GM19351 (cell line): ENCODE data around the gene ICAM1.
"Not testable (repeated sequence)": the region's sequence is repeated elsewhere in the genome, so short reads cannot be mapped to it uniquely, and the experiment has no call there.

Experiments used
- ATAC-seq: cut with Tn5 transposase; IDR thresholded peaks from one replicate; pipeline ENCODE4 v1.9.1; 2021; ENCODE audit warnings: mild to moderate bottlenecking, moderate library complexity; ENCODE audit not compliant: unreplicated experiment

The ICAM1 gene

GRCh38 chr19:10270616-10271394, at the start of gene ICAM1:
Gene ICAM1 (plus strand): TSS chr19:10271120. CDS start chr19:10271160, 40 bp downstream.
- peak; percentile 56 for ATAC-seq

GRCh38 chr19:10222201-10222890, 48.6 kb upstream of the ICAM1 start:
- no peak for ATAC-seq

GRCh38 chr19:10223488-10224213, 47.3 kb upstream of the ICAM1 start:
- ATAC-seq: no peak

- ATAC-seq: no peak
Measured at GRCh38 chr19:10224337-10224736, 46.6 kb upstream of the ICAM1 start.

- ATAC-seq: no peak
Measured at GRCh38 chr19:10226021-10226375, 44.9 kb upstream of the ICAM1 start.

- ATAC-seq: no peak
Measured at GRCh38 chr19:10226376-10227025, 44.4 kb upstream of the ICAM1 start.

GRCh38 chr19:10227026-10227971, 43.6 kb upstream of the ICAM1 start:
- no peak for ATAC-seq

- no peak for ATAC-seq
Measured at GRCh38 chr19:10228393-10228792, 42.5 kb upstream of the ICAM1 start.

GRCh38 chr19:10228920-10229319, 42.0 kb upstream of the ICAM1 start:
- ATAC-seq: no peak

GRCh38 chr19:10230173-10230860, 40.6 kb upstream of the ICAM1 start:
- no peak for ATAC-seq

- no peak for ATAC-seq
Measured at GRCh38 chr19:10230861-10231611, 39.9 kb upstream of the ICAM1 start, which contains the start of gene S1PR2. Gene S1PR2 (minus strand): TSS chr19:10231331. CDS start chr19:10224905, 6,426 bp downstream.

GRCh38 chr19:10231612-10232228, 39.2 kb upstream of the ICAM1 start:
- ATAC-seq: no peak

- ATAC-seq: no peak
Measured at GRCh38 chr19:10233946-10234345, 37.0 kb upstream of the ICAM1 start.

GRCh38 chr19:10235003-10235402, 35.9 kb upstream of the ICAM1 start:
- no peak for ATAC-seq

GRCh38 chr19:10235409-10235808, 35.5 kb upstream of the ICAM1 start:
- not testable (repeated sequence) for ATAC-seq

GRCh38 chr19:10237702-10238101, 33.2 kb upstream of the ICAM1 start:
- no peak for ATAC-seq

- ATAC-seq: no peak
Measured at GRCh38 chr19:10238172-10238783, 32.6 kb upstream of the ICAM1 start.
